ENCODE results near the gene ART3. TPM values are rescaled to one million over a fixed set of nuclear protein-coding genes. Genes with fewer than 3 reads are reported as not detected.

The ART3 gene
- total RNA-seq, 1 experiment from 2014 or later, result 0.59 TPM

GRCh38 chr4:76035141-76035540 lies 39.4 kb upstream of the ART3 start:
- ChIA-PET POLR2A (no interaction called here), CTCF (interaction anchor here (1.4 to 1.8 kb wide), 2 partner anchors 9 to 39 kb away, joined by 3 to 5 read pairs; no protein-coding TSS in a partner anchor)
- H3K27ac Mint-ChIP-seq, result no peak overlapping the region
- H3K4me1 Mint-ChIP-seq, result no peaks in the 10 kb centered on the region
- ATAC-seq, result no peak
- H3K9me3 Mint-ChIP-seq, result no peaks in the 10 kb centered on the region
- no peak overlapping the region for H3K4me3 Mint-ChIP-seq
- TF ChIP-seq CDX4 (CRISPR knock-in tag; IDR thresholded peaks at IDR 0.05; ENCODE audit: borderline replicate concordance) (no peak), NR1H2 (CRISPR knock-in tag; IDR thresholded peaks at IDR 0.05) (no peak), E2F4 (CRISPR knock-in tag; IDR thresholded peaks at IDR 0.05; ENCODE audit: borderline replicate concordance, low read depth) (no peak), SMAD3 (CRISPR knock-in tag; IDR thresholded peaks at IDR 0.05; ENCODE audit: borderline replicate concordance) (no peak)
- H3K36me3 Mint-ChIP-seq, result no peaks in the 10 kb centered on the region
- no peak for DNase-seq (ENCODE audit: low spot score)
- no peaks in the 10 kb centered on the region for H3K27me3 Mint-ChIP-seq (ENCODE audit: low read depth)

GRCh38 chr4:76035799-76036380 lies 38.6 kb upstream of the ART3 start, which contains the start of gene CXCL11:
TSS of gene CXCL11 (minus strand) at chr4:76036070. CDS start at chr4:76035987, 83 bp downstream.
- Mint-ChIP-seq H3K27me3 (ENCODE audit: low read depth) (no peaks in the 10 kb centered on the region), H3K36me3 (no peaks in the 10 kb centered on the region), H3K9me3 (no peaks in the 10 kb centered on the region), H3K27ac (no peak within 1 kb of the TSS), H3K4me1 (no peaks in the 10 kb centered on the region), H3K4me3 (no peak within 1 kb of the TSS)
- no peak for TF ChIP-seq NR1H2 (CRISPR knock-in tag; IDR thresholded peaks at IDR 0.05)
- TF ChIP-seq NR3C1 (CRISPR knock-in tag; conservative IDR thresholded peaks at IDR 0.05; ENCODE audit: low read depth), result no peak
- TF ChIP-seq SMAD3 (CRISPR knock-in tag; IDR thresholded peaks at IDR 0.05; ENCODE audit: borderline replicate concordance), result no peak
- no peak for TF ChIP-seq ZNF232 (CRISPR knock-in tag; IDR thresholded peaks at IDR 0.05)
- TF ChIP-seq ZNF425 (CRISPR knock-in tag; conservative IDR thresholded peaks at IDR 0.05), result no peak
- TF ChIP-seq ZBTB21 (CRISPR knock-in tag; IDR thresholded peaks at IDR 0.05; ENCODE audit: borderline replicate concordance), result no peak
- no peak for TF ChIP-seq ZNF512 (CRISPR knock-in tag; IDR thresholded peaks at IDR 0.05; ENCODE audit: borderline replicate concordance)
- no peak for TF ChIP-seq CDX4 (CRISPR knock-in tag; IDR thresholded peaks at IDR 0.05; ENCODE audit: borderline replicate concordance)
- TF ChIP-seq MLX (CRISPR knock-in tag; IDR thresholded peaks at IDR 0.05), result no peak
- no peak for TF ChIP-seq JAZF1 (CRISPR knock-in tag; IDR thresholded peaks at IDR 0.05)
- TF ChIP-seq RELA (CRISPR knock-in tag; IDR thresholded peaks at IDR 0.05; ENCODE audit: borderline replicate concordance), result no peak
- TF ChIP-seq NFE2L1 (CRISPR knock-in tag; IDR thresholded peaks at IDR 0.05), result no peak
- TF ChIP-seq CBFB (CRISPR knock-in tag; IDR thresholded peaks at IDR 0.05; ENCODE audit: low read depth), result no peak
- no peak for TF ChIP-seq ESRRA (CRISPR knock-in tag; IDR thresholded peaks at IDR 0.05; ENCODE audit: borderline replicate concordance)
- no peak for TF ChIP-seq FOXK1 (CRISPR knock-in tag; IDR thresholded peaks at IDR 0.05)
- no peak for TF ChIP-seq SP1 (CRISPR knock-in tag; conservative IDR thresholded peaks at IDR 0.05)
- no peak for TF ChIP-seq IRF2 (CRISPR knock-in tag; IDR thresholded peaks at IDR 0.05; ENCODE audit: borderline replicate concordance, low read depth)
- TF ChIP-seq STAT6 (CRISPR knock-in tag; conservative IDR thresholded peaks at IDR 0.05; ENCODE audit: low read depth), result no peak
- TF ChIP-seq ZNF219 (CRISPR knock-in tag; IDR thresholded peaks at IDR 0.05; ENCODE audit: borderline replicate concordance), result no peak
- TF ChIP-seq SMAD4 (CRISPR knock-in tag; IDR thresholded peaks at IDR 0.05), result no peak
- ChIA-PET POLR2A (no interaction called here), CTCF (interaction anchor here (0.5 to 1.8 kb wide), 6 partner anchors 10 to 243 kb away, joined by 3 to 13 read pairs (median 5); no protein-coding TSS in a partner anchor)
- no peak for ATAC-seq
- no peak for DNase-seq (ENCODE audit: low spot score)
